OCI-LY7 (cell line): ENCODE measurements around the gene MTARC2.

Experiments
- EZH2phosphoT487 ChIP-seq: fragments of 200-600 bp; sonication (generic); IDR thresholded peaks from 2 replicates; pipeline ENCODE4 v1.6.1; 2018; ENCODE audit warnings: low read depth, borderline replicate concordance, mild to moderate bottlenecking, mixed run types, antibody characterized with exemption, low read length, moderate library complexity, mixed read lengths
- TF ChIP-seq, protein P1 (sequence below): fragments of 200-600 bp; sonication (generic); conservative IDR thresholded peaks from 2 replicates; pipeline ENCODE4 v1.5.1; 2014; ENCODE audit warnings: mild to moderate bottlenecking, antibody characterized with exemption, low read length, moderate library complexity, mixed read lengths

DNA sequence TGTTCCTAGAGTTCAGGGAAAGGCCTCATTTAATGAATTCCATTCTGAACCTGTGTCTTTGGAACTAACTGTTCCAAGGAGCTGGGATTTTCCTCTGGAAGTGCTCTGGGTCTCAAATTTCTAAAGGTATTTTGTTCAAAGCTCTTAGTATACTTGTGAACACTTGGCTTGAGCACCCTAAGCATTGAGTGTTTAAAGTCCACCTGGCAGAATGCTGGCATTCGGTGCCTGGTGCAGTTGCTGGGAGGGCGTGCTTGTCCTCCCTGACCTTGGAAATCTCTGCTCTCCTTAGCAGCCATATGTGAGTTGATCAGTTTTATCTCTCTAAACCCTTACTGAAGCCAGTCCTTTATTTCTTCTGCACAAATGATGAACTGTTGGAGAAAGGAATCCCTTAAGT, 3.0 kb downstream of the MTARC2 start:
- TF ChIP-seq, protein P1, sequence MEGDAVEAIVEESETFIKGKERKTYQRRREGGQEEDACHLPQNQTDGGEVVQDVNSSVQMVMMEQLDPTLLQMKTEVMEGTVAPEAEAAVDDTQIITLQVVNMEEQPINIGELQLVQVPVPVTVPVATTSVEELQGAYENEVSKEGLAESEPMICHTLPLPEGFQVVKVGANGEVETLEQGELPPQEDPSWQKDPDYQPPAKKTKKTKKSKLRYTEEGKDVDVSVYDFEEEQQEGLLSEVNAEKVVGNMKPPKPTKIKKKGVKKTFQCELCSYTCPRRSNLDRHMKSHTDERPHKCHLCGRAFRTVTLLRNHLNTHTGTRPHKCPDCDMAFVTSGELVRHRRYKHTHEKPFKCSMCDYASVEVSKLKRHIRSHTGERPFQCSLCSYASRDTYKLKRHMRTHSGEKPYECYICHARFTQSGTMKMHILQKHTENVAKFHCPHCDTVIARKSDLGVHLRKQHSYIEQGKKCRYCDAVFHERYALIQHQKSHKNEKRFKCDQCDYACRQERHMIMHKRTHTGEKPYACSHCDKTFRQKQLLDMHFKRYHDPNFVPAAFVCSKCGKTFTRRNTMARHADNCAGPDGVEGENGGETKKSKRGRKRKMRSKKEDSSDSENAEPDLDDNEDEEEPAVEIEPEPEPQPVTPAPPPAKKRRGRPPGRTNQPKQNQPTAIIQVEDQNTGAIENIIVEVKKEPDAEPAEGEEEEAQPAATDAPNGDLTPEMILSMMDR: no peak
- no peak for TF ChIP-seq EZH2phosphoT487
